Kidney tubule cell (primary cell): ENCODE data around the gene DHRS4.

ENCODE experiments used
- DNase-seq: peaks from one replicate; pipeline ENCODE4 v3.0.0-alpha.2; 2018; ENCODE audit warnings: low spot score

The DHRS4 gene

GRCh38 chr14:23953464-23954278 lies at the start of gene DHRS4:
Gene DHRS4 (plus strand): TSS chr14:23953770. CDS start chr14:23953789, 19 bp downstream.
- peak; percentile 87 for DNase-seq

- DNase-seq: peak; percentile 64
Measured at GRCh38 chr14:23910101-23910875, 43.3 kb upstream of the DHRS4 start.

GRCh38 chr14:23910876-23911210 lies 42.7 kb upstream of the DHRS4 start:
- no peak for DNase-seq

- DNase-seq: no peak
Measured at GRCh38 chr14:23915559-23915958, 38.0 kb upstream of the DHRS4 start.

- DNase-seq: no peak
Measured at GRCh38 chr14:23916004-23916403, 37.6 kb upstream of the DHRS4 start.

GRCh38 chr14:23916446-23916845 lies 37.1 kb upstream of the DHRS4 start:
- no peak for DNase-seq

GRCh38 chr14:23922545-23922944 lies 31.0 kb upstream of the DHRS4 start:
- no peak for DNase-seq

- no peak for DNase-seq
Measured at GRCh38 chr14:23925523-23926075, 28.0 kb upstream of the DHRS4 start.

- no peak for DNase-seq
Measured at GRCh38 chr14:23926543-23926942, 27.0 kb upstream of the DHRS4 start.

GRCh38 chr14:23929136-23929535 lies 24.4 kb upstream of the DHRS4 start:
- no peak for DNase-seq

- DNase-seq: peak; percentile 66
Measured at GRCh38 chr14:23929822-23930294, 23.7 kb upstream of the DHRS4 start.

GRCh38 chr14:23930742-23931141 lies 22.8 kb upstream of the DHRS4 start:
- DNase-seq: peak; percentile 33

- no peak for DNase-seq
Measured at GRCh38 chr14:23931721-23932289, 21.8 kb upstream of the DHRS4 start.

GRCh38 chr14:23932639-23933038 lies 20.9 kb upstream of the DHRS4 start:
- no peak for DNase-seq

- no peak for DNase-seq
Measured at GRCh38 chr14:23933108-23933741, 20.3 kb upstream of the DHRS4 start.

GRCh38 chr14:23933742-23934128 lies 19.8 kb upstream of the DHRS4 start:
- DNase-seq: no peak

- DNase-seq: no peak
Measured at GRCh38 chr14:23935158-23935557, 18.4 kb upstream of the DHRS4 start.

- no peak for DNase-seq
Measured at GRCh38 chr14:23936084-23936829, 17.3 kb upstream of the DHRS4 start.

GRCh38 chr14:23937203-23937602 lies 16.4 kb upstream of the DHRS4 start:
- DNase-seq: no peak

GRCh38 chr14:23938823-23939222 lies 14.7 kb upstream of the DHRS4 start:
- no peak for DNase-seq

GRCh38 chr14:23939607-23940326 lies 13.8 kb upstream of the DHRS4 start:
- no peak for DNase-seq
